Inferior parietal cortex (tissue), 1 donor: Measurements from ENCODE around the gene PPP3CB.
A peak's percentile ranks its signal among the peaks of the same experiment; 100 is the strongest.

Source experiments
- DNase-seq: peaks from one replicate; pipeline ENCODE4 v3.0.0-alpha.2; 2016; ENCODE audit errors: extremely low spot score

Gene PPP3CB

DNA sequence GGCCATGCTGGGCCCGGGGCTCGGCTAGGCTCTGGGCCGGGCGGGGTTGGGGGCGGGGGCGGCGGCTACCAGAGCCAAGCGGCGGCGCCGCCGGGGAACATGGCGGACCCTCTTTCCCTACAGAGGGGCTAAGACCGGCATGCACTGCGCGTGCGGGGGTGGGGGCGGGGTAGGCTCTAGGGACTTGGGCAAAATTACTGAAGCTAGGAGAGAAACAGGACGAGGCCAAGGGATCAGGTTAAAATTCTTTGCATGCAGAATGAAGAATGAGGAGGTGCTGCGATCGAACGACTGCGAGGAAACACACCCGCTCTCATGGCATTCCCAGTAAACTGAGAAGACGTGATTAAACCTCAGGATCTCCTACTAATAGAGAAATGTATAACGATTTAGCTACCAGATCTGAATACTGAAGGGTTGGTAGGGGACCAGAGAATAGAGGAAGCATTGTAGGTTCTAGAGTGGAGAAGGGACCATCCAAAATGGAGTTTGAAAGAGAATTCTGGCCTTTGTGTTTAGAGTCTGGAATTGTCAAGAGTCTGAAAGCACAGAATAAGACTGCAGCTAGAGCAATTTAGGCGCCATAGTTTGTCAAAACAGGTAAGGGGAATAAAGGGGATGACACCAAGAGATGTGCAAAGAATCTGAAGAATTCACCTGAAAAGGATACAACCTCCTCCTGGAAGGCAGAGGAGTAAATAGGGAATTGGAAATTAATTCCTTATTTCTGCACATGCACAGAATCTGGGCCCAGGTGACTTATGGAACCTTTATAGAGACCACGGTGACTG is at the start of gene PPP3CB:
TSS of gene PPP3CB (minus strand) at position 141 of the 791 bp plus-strand sequence. CDS start at position 6, 135 bp downstream.
- DNase-seq, result peak; percentile 81

- no peak for DNase-seq
These were observed 49.5 kb upstream of the PPP3CB start for GRCh38 chr10:73545357-73545756.

- DNase-seq, result no peak
These were observed 41.9 kb upstream of the PPP3CB start for GRCh38 chr10:73537709-73538108.

DNA sequence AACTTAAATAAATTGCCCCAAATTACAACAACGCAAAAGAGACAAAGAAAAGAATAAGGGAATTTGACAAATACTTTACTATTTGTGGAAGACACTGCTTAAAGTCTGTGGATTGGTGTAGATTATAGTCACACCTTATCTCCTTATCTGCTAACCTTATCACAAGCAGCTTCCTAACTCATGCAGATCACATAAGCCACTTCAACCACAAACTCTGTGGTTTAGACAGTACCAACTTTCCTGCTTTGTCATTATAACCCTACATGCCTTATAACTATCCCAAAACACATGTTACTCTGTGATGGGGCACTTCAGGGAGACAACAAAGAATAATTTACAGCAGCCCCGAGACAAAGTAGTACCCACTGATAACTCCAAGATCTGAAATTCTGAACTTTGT is 41.5 kb upstream of the PPP3CB start:
- DNase-seq, result no peak

- no peak for DNase-seq
These were observed 39.0 kb upstream of the PPP3CB start for GRCh38 chr10:73534857-73535256.

GRCh38 chr10:73529089-73529832 is 33.4 kb upstream of the PPP3CB start:
- DNase-seq, result peak; percentile 88

- no peak for DNase-seq
These were observed 26.4 kb upstream of the PPP3CB start for GRCh38 chr10:73522263-73522662.

DNA sequence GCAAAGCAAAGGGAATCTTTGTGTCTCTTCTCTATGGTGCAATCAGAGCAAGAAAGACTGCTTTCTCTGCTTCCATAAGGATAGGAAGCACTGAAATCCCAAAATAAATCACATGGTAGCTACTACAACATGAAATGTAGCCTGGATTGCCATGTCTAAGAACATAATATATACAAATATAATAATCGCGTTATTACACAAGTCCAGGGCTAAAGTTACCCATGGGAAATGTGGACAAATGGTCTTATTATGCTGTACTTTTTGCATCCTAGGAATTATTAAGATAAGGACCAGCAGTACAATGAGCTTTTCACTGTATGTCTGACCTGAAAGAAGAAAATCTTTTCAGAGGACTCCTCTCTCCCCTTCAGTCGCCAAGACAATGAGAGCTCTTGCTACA is 23.5 kb upstream of the PPP3CB start:
- DNase-seq, result no peak

GRCh38 chr10:73517166-73517888 is 21.5 kb upstream of the PPP3CB start:
- DNase-seq, result no peak

DNA sequence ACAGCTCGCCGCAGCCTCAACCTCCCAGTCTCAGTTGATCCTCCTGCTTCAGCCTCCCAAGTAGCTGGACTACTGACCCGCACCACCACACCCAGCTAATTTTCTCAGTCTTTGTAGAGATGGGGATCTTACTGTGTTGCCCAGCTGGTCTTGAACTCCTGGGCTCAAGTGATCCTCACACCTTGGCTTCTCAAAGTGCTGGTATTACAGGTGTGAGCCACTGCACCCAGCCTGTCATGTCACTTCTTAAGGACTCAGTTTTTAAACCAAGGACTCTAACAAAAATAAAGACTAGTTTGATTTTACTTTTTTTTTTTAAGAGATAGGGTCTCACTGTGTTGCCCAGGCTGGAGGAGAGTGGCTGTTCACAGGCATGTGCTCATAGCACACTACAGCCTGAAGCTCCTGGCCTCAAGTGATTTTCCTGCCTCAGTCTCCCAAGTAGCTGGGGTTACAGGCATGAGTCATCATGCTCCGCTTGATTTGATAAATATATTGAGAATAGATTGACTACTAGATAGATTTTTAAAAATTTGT is 16.5 kb upstream of the PPP3CB start:
- no peak for DNase-seq

DNA sequence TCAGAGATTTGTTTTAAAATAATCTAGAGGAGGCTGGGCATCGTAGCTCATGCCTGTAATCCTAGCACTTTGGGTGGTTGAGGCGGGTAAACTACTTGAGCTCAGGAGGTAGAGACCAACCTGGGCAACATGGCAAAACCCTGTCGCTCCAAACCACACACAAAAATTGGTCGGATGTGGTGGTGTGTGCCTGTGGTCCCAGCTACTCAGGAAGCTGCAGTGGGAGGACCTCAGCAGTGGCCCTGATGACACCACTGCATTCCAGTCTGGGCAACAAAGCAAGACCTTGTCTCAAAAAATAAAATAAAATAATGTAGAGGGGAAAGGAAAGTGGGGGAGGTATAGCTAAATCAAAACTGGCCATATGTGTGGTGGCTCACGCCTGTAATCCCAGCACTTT is 13.9 kb upstream of the PPP3CB start:
- no peak for DNase-seq

DNA sequence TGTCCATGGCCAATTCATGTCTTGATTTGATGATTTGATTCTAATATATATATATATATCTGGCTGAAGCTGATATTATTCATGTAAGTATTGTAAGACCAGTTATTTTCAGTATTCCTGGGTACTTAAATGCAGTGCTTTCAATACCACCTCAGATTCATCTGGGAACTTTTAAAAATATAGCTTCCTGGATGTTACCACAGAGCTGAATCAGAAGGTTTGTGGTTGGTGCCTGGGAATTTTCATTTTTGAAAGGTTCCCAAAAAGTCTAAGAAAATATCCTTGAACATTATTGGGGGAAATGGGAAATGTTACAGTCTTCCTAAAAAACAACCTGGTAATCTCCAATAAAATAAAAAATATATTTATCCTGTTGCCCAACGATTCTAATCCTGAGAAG is 10.7 kb upstream of the PPP3CB start:
- no peak for DNase-seq

DNA sequence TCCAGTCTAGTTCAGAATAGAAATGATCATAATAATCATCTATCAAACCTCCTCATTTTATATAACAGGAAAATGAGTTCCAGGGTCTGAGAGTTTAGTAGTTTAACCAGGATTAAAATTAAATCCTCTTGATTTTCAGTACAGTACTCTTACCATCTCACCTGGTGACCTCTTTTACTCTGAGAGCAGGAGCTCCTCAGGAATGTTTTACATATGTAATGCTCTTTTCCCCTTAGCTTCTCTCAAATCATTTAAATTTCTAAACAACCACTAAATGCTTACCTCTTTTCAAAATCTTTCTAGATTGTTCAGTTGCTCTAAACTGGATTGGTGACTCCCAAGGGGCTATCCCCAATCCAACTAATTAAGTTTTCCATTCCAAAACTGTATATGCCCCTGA is 10.2 kb upstream of the PPP3CB start:
- DNase-seq, result no peak

GRCh38 chr10:73503037-73503436 is 7.2 kb upstream of the PPP3CB start:
- DNase-seq, result no peak

- no peak for DNase-seq
These were observed 5.8 kb upstream of the PPP3CB start for GRCh38 chr10:73501651-73502050.

DNA sequence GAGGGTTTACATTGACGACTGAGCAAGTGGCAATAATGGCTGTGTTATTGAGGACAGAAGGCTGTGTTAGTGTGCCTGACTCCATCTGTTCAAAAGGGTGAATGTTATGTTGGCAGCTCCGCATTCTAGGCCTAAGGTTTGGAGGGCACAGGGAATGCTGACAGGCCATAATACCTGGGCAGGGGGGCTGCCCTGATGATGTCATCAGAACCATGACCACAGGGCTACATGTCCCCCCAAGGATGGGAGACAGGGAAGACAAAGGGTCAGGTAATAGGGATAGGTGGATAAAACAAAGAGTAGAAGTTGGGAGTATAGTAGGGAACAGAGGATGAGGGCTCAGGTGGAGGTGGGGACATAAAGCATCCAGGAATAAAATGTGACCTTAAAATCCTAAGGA is 1.8 kb upstream of the PPP3CB start:
- no peak for DNase-seq

DNA sequence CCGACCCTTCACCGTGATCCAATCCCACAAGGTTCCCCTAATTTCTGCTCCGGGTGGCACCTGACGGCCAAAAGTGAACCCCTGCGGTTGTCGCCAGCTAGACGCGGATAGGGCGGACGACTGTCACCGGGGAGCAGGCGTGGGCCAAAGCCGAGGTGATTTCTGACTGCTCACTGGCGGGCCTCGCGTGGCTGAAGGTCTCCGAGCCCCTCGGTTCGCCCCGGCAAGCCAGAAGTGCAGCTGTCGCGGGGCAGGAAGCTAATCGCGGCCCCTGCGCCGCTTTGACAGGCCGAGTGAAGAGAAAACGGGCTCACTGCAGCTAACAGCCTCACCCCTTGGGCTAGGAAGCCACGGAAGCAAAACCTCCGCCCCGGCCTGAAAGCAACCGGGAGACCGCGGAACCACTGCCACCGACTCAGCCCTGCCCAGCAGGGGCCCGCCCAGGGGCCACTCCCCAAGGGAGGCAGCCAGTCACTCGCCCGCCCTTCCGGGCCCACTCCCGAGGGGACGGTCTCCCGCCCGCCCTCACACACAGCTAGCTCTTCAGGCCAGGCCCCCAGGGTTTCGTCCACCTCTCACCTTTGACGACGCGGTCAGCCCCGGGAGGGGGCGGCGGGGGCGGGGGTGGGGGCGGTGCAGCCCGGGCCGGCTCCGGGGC is 469 bp downstream of the PPP3CB start:
- DNase-seq, result peak; percentile 67

- DNase-seq, result peak; percentile 20
These were observed 973 bp downstream of the PPP3CB start for GRCh38 chr10:73494877-73495225.

DNA sequence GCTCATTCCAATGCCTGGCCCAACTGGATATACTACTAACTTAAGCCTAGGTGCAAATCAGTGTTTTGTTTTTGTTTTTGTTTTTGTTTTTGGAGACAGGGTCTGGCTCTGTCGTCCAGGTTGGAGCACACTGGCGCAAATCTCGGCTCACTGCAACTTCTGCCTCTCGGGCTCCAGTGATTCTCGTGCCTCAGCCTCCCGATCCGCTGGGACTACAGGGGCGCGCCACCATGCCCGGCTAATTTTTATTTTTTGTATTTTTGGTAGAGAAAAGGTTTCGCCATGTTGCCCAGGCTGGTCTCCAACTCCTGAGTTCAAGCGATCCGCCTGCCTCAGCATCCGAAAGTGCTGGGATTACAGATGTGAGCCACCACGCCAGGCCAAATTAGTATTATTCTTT is 1.6 kb downstream of the PPP3CB start:
- no peak for DNase-seq

GRCh38 chr10:73493781-73494180 is 2.0 kb downstream of the PPP3CB start:
- no peak for DNase-seq

GRCh38 chr10:73486601-73487000 is 9.2 kb downstream of the PPP3CB start:
- no peak for DNase-seq

DNA sequence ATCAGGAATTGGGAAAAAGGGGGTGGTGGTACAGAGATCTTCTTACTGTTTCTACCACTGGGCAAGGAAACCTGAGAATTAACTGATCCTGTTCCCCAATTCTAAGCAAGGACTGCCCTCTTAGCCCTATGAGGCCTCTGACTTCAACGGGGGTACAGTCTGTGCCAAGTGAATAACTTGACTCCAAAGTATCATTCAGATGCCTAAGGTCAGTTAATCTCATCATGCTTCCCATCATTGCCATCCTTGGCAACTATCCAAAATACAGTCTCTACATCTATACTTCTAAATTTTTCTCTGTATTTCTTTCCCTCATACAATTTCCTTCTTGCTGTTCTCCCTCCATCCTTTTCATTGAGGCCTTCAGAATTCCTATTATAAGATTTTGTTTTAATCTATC is 10.5 kb downstream of the PPP3CB start:
- DNase-seq, result no peak
